OCI-LY7 (cell line): ENCODE data around the gene RAD51B. TPM values are rescaled to one million over a fixed set of nuclear protein-coding genes. Genes with fewer than 3 reads are reported as not detected.

Experiments
- BruUV-seq: library from RNA; stranded (reverse); fragments of 400-500 nt; replicated peaks from 2 replicates; lab custom pipeline; 2021; lab: Mats Ljungman, UMichigan
- CTCF ChIA-PET: fragments of 300-600 bp; sonication (Branson Sonifier 250); formaldehyde crosslinking; loops from one replicate; lab custom pipeline; 2022; ENCODE audit warnings: antibody characterized with exemption; ENCODE audit not compliant: unreplicated experiment; lab: Charles Lee
- POLR2A ChIA-PET: fragments of 300-600 bp; sonication (Branson Sonifier 250); formaldehyde crosslinking; loops from one replicate; lab custom pipeline; 2022; ENCODE audit warnings: antibody characterized with exemption; lab: Charles Lee
- DNase-seq: peaks from one replicate; pipeline ENCODE4 v3.0.0-alpha.2; 2015; ENCODE audit warnings: low spot score
- H2AFZ ChIP-seq: fragments of 200-600 bp; sonication (generic), shearing (Covaris generic); 2 replicates; pipeline ENCODE4 v1.6.1; 2014; ENCODE audit warnings: mild to moderate bottlenecking, antibody characterized with exemption, low read length, moderate library complexity
- H3K27ac ChIP-seq: fragments of 200-600 bp; sonication (generic); 2 replicates; pipeline ENCODE4 v1.5.1; 2014; ENCODE audit warnings: mixed run types, low read depth, mild to moderate bottlenecking, moderate library complexity, low read length, inconsistent platforms; ENCODE audit not compliant: poor library complexity, severe bottlenecking
- H3K36me3 ChIP-seq: fragments of 200-600 bp; sonication (generic); 2 replicates; pipeline ENCODE4 v1.6.1; 2014; ENCODE audit warnings: mild to moderate bottlenecking, antibody characterized with exemption, low read length, moderate library complexity, mixed read lengths; ENCODE audit not compliant: insufficient read depth
- H3K4me1 ChIP-seq: fragments of 200-600 bp; sonication (generic); 2 replicates; pipeline ENCODE4 v1.5.1; 2014; ENCODE audit warnings: mild to moderate bottlenecking, low read length; ENCODE audit not compliant: insufficient read depth, poor library complexity, severe bottlenecking
- H3K4me2 ChIP-seq: fragments of 200-600 bp; sonication (generic); 2 replicates; pipeline ENCODE4 v1.6.1; 2014; ENCODE audit warnings: mild to moderate bottlenecking, low read length
- H3K4me3 ChIP-seq: fragments of 200-600 bp; sonication (generic); 2 replicates; pipeline ENCODE4 v1.5.1; 2014; ENCODE audit warnings: mild to moderate bottlenecking, low read depth, low read length; ENCODE audit not compliant: poor library complexity, severe bottlenecking
- H3K79me2 ChIP-seq: fragments of 200-600 bp; sonication (generic); 2 replicates; pipeline ENCODE4 v1.6.1; 2016; ENCODE audit warnings: low read depth, mild to moderate bottlenecking, low read length, moderate library complexity, mixed read lengths; ENCODE audit not compliant: insufficient read depth
- H3K9me2 ChIP-seq: fragments of 200-600 bp; sonication (generic); 2 replicates; pipeline ENCODE4 v1.6.1; 2016; ENCODE audit warnings: mild to moderate bottlenecking, low read length, mixed read lengths; ENCODE audit not compliant: insufficient read depth
- H3K9me3 ChIP-seq: fragments of 200-600 bp; sonication (generic); 2 replicates; pipeline ENCODE4 v1.6.1; 2014; ENCODE audit warnings: mild to moderate bottlenecking, mixed run types, low read length, mixed read lengths
- H4K20me1 ChIP-seq: fragments of 200-600 bp; sonication (generic); 2 replicates; pipeline ENCODE4 v1.6.1; 2014; ENCODE audit warnings: mild to moderate bottlenecking, antibody characterized with exemption, low read length, moderate library complexity, mixed read lengths; ENCODE audit not compliant: insufficient read depth
- EZH2phosphoT487 ChIP-seq: fragments of 200-600 bp; sonication (generic); IDR thresholded peaks from 2 replicates; pipeline ENCODE4 v1.6.1; 2018; ENCODE audit warnings: low read depth, borderline replicate concordance, mild to moderate bottlenecking, mixed run types, antibody characterized with exemption, low read length, moderate library complexity, mixed read lengths
- intact Hi-C: fragments of 100-400 bp; cut with micrococcal nuclease; formaldehyde crosslinking; loops from one replicate; pipeline ENCODE4 v1.10.0; 2022; ENCODE audit not compliant: unreplicated experiment
- total RNA-seq, 2 experiments: library from RNA; depleted of rRNA in 1 of 2; stranded (reverse); fragments of >200 nt in 1 of 2; shearing (Covaris generic) in 1 of 2; gene quantifications; 2 replicates each; pipeline ENCODE4 v1.2.3, GENCODE V29; 2014 to 2022
- TF ChIP-seq, protein P1 (sequence below): fragments of 200-600 bp; sonication (generic); conservative IDR thresholded peaks from 2 replicates; pipeline ENCODE4 v1.5.1; 2014; ENCODE audit warnings: mild to moderate bottlenecking, antibody characterized with exemption, low read length, moderate library complexity, mixed read lengths

Gene RAD51B
- total RNA-seq, 2 experiments from 2014 or later = 41.4 to 89.9 TPM

GRCh38 chr14:68598089-68598488, 778.5 kb downstream of the RAD51B start:
- no TSS peak for BruUV-seq
- no peaks in the 10 kb centered on the region for H3K9me3 ChIP-seq
- H4K20me1 ChIP-seq = no peaks in the 10 kb centered on the region
- no peak overlapping the region for H3K27ac ChIP-seq
- no peaks in the 10 kb centered on the region for H3K79me2 ChIP-seq
- H2AFZ ChIP-seq = no peak overlapping the region
- no peaks in the 10 kb centered on the region for H3K9me2 ChIP-seq
- DNase-seq = no peak
- no peak overlapping the region for H3K4me3 ChIP-seq
- intact Hi-C loops = no loop called here
- H3K4me2 ChIP-seq = no peak overlapping the region
- POLR2A ChIA-PET = no interaction called here
- CTCF ChIA-PET = no interaction called here
- no peak for TF ChIP-seq EZH2phosphoT487
- TF ChIP-seq, protein P1, sequence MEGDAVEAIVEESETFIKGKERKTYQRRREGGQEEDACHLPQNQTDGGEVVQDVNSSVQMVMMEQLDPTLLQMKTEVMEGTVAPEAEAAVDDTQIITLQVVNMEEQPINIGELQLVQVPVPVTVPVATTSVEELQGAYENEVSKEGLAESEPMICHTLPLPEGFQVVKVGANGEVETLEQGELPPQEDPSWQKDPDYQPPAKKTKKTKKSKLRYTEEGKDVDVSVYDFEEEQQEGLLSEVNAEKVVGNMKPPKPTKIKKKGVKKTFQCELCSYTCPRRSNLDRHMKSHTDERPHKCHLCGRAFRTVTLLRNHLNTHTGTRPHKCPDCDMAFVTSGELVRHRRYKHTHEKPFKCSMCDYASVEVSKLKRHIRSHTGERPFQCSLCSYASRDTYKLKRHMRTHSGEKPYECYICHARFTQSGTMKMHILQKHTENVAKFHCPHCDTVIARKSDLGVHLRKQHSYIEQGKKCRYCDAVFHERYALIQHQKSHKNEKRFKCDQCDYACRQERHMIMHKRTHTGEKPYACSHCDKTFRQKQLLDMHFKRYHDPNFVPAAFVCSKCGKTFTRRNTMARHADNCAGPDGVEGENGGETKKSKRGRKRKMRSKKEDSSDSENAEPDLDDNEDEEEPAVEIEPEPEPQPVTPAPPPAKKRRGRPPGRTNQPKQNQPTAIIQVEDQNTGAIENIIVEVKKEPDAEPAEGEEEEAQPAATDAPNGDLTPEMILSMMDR = no peak
- peaks cover 13% of the 10 kb centered on the region for H3K4me1 ChIP-seq
- no peaks in the 10 kb centered on the region for H3K36me3 ChIP-seq

- H3K27ac ChIP-seq = no peak overlapping the region
- H3K9me3 ChIP-seq = no peaks in the 10 kb centered on the region
- TF ChIP-seq, protein P1 = no peak
- TF ChIP-seq EZH2phosphoT487 = no peak
- ChIA-PET POLR2A (no interaction called here), CTCF (no interaction called here)
- no peaks in the 10 kb centered on the region for H4K20me1 ChIP-seq
- H3K4me2 ChIP-seq = no peak overlapping the region
- no TSS peak for BruUV-seq
- intact Hi-C loops = no loop called here
- no peak for DNase-seq
- no peaks in the 10 kb centered on the region for H3K9me2 ChIP-seq
- peaks cover 9% of the 10 kb centered on the region for H3K4me1 ChIP-seq
- H2AFZ ChIP-seq = no peak overlapping the region
- H3K4me3 ChIP-seq = no peak overlapping the region
- H3K36me3 ChIP-seq = no peaks in the 10 kb centered on the region
- no peaks in the 10 kb centered on the region for H3K79me2 ChIP-seq
Measured at GRCh38 chr14:68598621-68599447, 779.3 kb downstream of the RAD51B start.
